SK-N-SH treated with all-trans-retinoic acid at 6 μM for 48 hours (cell line): ENCODE results near the gene TMX4.

Source experiments
- ATAC-seq: fragments of 200-7000 bp; cut with Tn5 transposase; 3 replicates; pipeline ENCODE4 v1.9.1; 2020; ENCODE audit warnings: mild to moderate bottlenecking, moderate library complexity
- ARNTL ChIP-seq: fragments of 450-650 bp; formaldehyde crosslinking; IDR thresholded peaks from 2 replicates; pipeline ENCODE4 v1.5.0; 2020; ENCODE audit warnings: low read depth, mild to moderate bottlenecking, moderate library complexity, borderline replicate concordance
- BACH2 ChIP-seq: fragments of 250-450 bp; sonication (Bioruptor Pico); IDR thresholded peaks from 2 replicates; pipeline ENCODE4 v1.9.0; 2021; ENCODE audit warnings: mild to moderate bottlenecking, borderline replicate concordance
- CREB5 ChIP-seq: fragments of 250-450 bp; sonication (Bioruptor Pico); IDR thresholded peaks from 2 replicates; pipeline ENCODE4 v1.5.1; 2020; ENCODE audit warnings: low read depth, mild to moderate bottlenecking, moderate library complexity
- CSDC2 ChIP-seq: fragments of 250-450 bp; sonication (Bioruptor Pico); IDR thresholded peaks from 2 replicates; pipeline ENCODE4 v1.5.0; 2020; ENCODE audit warnings: mild to moderate bottlenecking, moderate library complexity
- CSRNP3 ChIP-seq: fragments of 250-450 bp; sonication (Bioruptor Pico); IDR thresholded peaks from 2 replicates; pipeline ENCODE4 v1.5.1; 2021; ENCODE audit warnings: mild to moderate bottlenecking, moderate library complexity
- ESRRG ChIP-seq: fragments of 250-450 bp; sonication (Bioruptor Pico); IDR thresholded peaks from 2 replicates; pipeline ENCODE4 v1.6.1; 2021; ENCODE audit warnings: mild to moderate bottlenecking
- GLIS3 ChIP-seq: fragments of 250-450 bp; sonication (Bioruptor Pico); IDR thresholded peaks from 2 replicates; pipeline ENCODE4 v1.5.0; 2020; ENCODE audit warnings: mild to moderate bottlenecking, moderate library complexity
- ISL1 ChIP-seq: fragments of 250-450 bp; sonication (Bioruptor Pico); IDR thresholded peaks from 2 replicates; pipeline ENCODE4 v2.1.2; 2022; ENCODE audit warnings: mild to moderate bottlenecking, moderate library complexity
- PATZ1 ChIP-seq: fragments of 250-450 bp; sonication (Bioruptor Pico); IDR thresholded peaks from 2 replicates; pipeline ENCODE4 v1.8.0; 2020; ENCODE audit warnings: mild to moderate bottlenecking, moderate library complexity, borderline replicate concordance
- PPARA ChIP-seq: fragments of 250-450 bp; sonication (Bioruptor Pico); IDR thresholded peaks from 2 replicates; pipeline ENCODE4 v1.5.0; 2020; ENCODE audit warnings: mild to moderate bottlenecking, borderline replicate concordance
- RARB ChIP-seq: fragments of 250-450 bp; sonication (Bioruptor Pico); IDR thresholded peaks from 2 replicates; pipeline ENCODE4 v1.8.0; 2021; ENCODE audit warnings: mild to moderate bottlenecking, moderate library complexity
- SNAI2 ChIP-seq: fragments of 250-450 bp; sonication (Bioruptor Pico); IDR thresholded peaks from 2 replicates; pipeline ENCODE4 v1.5.0; 2020; ENCODE audit warnings: mild to moderate bottlenecking, moderate library complexity
- TCF4 ChIP-seq: fragments of 250-450 bp; sonication (Bioruptor Pico); IDR thresholded peaks from 2 replicates; pipeline ENCODE4 v1.8.0; 2021; ENCODE audit warnings: mild to moderate bottlenecking, moderate library complexity, borderline replicate concordance
- TOX ChIP-seq: fragments of 250-450 bp; sonication (Bioruptor Pico); IDR thresholded peaks from 2 replicates; pipeline ENCODE4 v1.8.0; 2021; ENCODE audit warnings: mild to moderate bottlenecking, moderate library complexity, borderline replicate concordance
- ZC3H10 ChIP-seq: fragments of 250-450 bp; sonication (Bioruptor Pico); IDR thresholded peaks from 2 replicates; pipeline ENCODE4 v1.5.1; 2021; ENCODE audit warnings: mild to moderate bottlenecking, moderate library complexity
- ZFP3 ChIP-seq: fragments of 250-450 bp; sonication (Bioruptor Pico); IDR thresholded peaks from 2 replicates; pipeline ENCODE4 v1.5.0; 2020; ENCODE audit warnings: mild to moderate bottlenecking, moderate library complexity
- ZFP30 ChIP-seq: fragments of 450-650 bp; formaldehyde crosslinking; IDR thresholded peaks from 2 replicates; pipeline ENCODE4 v1.5.0; 2022; ENCODE audit warnings: mild to moderate bottlenecking, moderate library complexity
- ZNF565 ChIP-seq: fragments of 450-650 bp; formaldehyde crosslinking; conservative IDR thresholded peaks from 2 replicates; pipeline ENCODE4 v1.5.0; 2020; ENCODE audit warnings: low read depth, mild to moderate bottlenecking, moderate library complexity
- ZNF70 ChIP-seq: fragments of 450-650 bp; formaldehyde crosslinking; IDR thresholded peaks from 2 replicates; pipeline ENCODE4 v1.5.0; 2020; ENCODE audit warnings: mild to moderate bottlenecking, moderate library complexity
- TF ChIP-seq, protein P1 (sequence below): fragments of 250-450 bp; sonication (Bioruptor Pico); IDR thresholded peaks from 2 replicates; pipeline ENCODE4 v1.5.0; 2020; ENCODE audit warnings: mild to moderate bottlenecking, moderate library complexity
- TF ChIP-seq, protein P2 (sequence below): fragments of 250-450 bp; sonication (Bioruptor Pico); IDR thresholded peaks from 2 replicates; pipeline ENCODE4 v1.8.0; 2021; ENCODE audit warnings: low read depth, mild to moderate bottlenecking, moderate library complexity, borderline replicate concordance

The TMX4 gene

GRCh38 chr20:8000796-8001195 lies 18.8 kb downstream of the TMX4 start:
- TF ChIP-seq CSDC2 (CRISPR knock-in tag) = no peak
- TF ChIP-seq, protein P1, sequence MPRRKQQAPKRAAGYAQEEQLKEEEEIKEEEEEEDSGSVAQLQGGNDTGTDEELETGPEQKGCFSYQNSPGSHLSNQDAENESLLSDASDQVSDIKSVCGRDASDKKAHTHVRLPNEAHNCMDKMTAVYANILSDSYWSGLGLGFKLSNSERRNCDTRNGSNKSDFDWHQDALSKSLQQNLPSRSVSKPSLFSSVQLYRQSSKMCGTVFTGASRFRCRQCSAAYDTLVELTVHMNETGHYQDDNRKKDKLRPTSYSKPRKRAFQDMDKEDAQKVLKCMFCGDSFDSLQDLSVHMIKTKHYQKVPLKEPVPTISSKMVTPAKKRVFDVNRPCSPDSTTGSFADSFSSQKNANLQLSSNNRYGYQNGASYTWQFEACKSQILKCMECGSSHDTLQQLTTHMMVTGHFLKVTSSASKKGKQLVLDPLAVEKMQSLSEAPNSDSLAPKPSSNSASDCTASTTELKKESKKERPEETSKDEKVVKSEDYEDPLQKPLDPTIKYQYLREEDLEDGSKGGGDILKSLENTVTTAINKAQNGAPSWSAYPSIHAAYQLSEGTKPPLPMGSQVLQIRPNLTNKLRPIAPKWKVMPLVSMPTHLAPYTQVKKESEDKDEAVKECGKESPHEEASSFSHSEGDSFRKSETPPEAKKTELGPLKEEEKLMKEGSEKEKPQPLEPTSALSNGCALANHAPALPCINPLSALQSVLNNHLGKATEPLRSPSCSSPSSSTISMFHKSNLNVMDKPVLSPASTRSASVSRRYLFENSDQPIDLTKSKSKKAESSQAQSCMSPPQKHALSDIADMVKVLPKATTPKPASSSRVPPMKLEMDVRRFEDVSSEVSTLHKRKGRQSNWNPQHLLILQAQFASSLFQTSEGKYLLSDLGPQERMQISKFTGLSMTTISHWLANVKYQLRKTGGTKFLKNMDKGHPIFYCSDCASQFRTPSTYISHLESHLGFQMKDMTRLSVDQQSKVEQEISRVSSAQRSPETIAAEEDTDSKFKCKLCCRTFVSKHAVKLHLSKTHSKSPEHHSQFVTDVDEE (CRISPR knock-in tag) = no peak
- TF ChIP-seq TOX (CRISPR knock-in tag) = no peak
- no peak for TF ChIP-seq ZFP3
- TF ChIP-seq ISL1 (CRISPR knock-in tag) = no peak
- no peak for TF ChIP-seq ARNTL (CRISPR knock-in tag)
- no peak for TF ChIP-seq BACH2
- TF ChIP-seq, protein P2, sequence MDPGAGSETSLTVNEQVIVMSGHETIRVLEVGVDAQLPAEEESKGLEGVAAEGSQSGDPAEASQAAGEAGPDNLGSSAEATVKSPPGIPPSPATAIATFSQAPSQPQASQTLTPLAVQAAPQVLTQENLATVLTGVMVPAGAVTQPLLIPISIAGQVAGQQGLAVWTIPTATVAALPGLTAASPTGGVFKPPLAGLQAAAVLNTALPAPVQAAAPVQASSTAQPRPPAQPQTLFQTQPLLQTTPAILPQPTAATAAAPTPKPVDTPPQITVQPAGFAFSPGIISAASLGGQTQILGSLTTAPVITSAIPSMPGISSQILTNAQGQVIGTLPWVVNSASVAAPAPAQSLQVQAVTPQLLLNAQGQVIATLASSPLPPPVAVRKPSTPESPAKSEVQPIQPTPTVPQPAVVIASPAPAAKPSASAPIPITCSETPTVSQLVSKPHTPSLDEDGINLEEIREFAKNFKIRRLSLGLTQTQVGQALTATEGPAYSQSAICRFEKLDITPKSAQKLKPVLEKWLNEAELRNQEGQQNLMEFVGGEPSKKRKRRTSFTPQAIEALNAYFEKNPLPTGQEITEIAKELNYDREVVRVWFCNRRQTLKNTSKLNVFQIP = no peak
- TF ChIP-seq RARB (CRISPR knock-in tag) = no peak
- no peak for TF ChIP-seq PATZ1 (CRISPR knock-in tag)
- TF ChIP-seq PPARA = no peak
- TF ChIP-seq ZFP30 (CRISPR knock-in tag) = no peak
- no peak for TF ChIP-seq ZNF565
- no peak for TF ChIP-seq SNAI2 (CRISPR knock-in tag)
- no peak for TF ChIP-seq GLIS3 (CRISPR knock-in tag)
- no peak for TF ChIP-seq ESRRG (CRISPR knock-in tag)
- no peak for TF ChIP-seq TCF4 (CRISPR knock-in tag)
- no peak for TF ChIP-seq ZC3H10
- TF ChIP-seq CREB5 (CRISPR knock-in tag) = no peak
- TF ChIP-seq, all 23 proteins: peak for 0
- ATAC-seq = no peak

- TF ChIP-seq RARB (CRISPR knock-in tag) (no peak), CSDC2 (CRISPR knock-in tag) (no peak), ZFP30 (CRISPR knock-in tag) (no peak), ZNF70 (no peak), CSRNP3 (CRISPR knock-in tag) (no peak)
- TF ChIP-seq, protein P2 = no peak
- ATAC-seq = no peak
These were observed 22.7 kb downstream of the TMX4 start for GRCh38 chr20:7996898-7997297.

DNA sequence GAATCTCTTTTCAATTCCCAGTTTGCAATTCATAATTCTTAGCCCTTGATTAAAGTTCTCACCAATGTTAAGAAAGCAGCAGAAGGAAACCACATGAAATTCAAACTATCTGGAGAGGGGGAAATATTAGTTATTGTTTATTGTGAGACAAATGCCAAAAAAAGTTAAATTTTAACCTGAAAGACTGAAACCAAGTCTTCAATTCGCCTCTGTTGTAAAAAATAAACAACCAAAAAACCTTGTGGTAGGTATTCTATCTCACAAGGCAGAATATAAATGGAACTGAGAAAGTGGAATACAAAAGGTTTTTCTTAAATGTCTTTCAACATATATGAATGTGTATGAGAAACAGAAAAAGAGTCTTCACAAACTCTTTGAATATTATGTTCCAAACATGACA lies 24.8 kb downstream of the TMX4 start:
- no peak for ATAC-seq
- TF ChIP-seq, protein P2 = no peak
